Transverse colon (tissue), 4 donors: Measurements from ENCODE around the gene POLR3A.

Source experiments
- CTCF ChIP-seq, 5 experiments: fragments of 200-600 bp in 3 of 5; fragments of 450-650 bp in 2 of 5; sonication (generic) in 3 of 5; IDR thresholded peaks; 1 replicate in 2 of 5; 2 replicates in 3 of 5; pipeline ENCODE4 v1.5.1; 2016 to 2017; ENCODE audit warnings: antibody characterized with exemption in 5 of 5, inconsistent platforms in 3 of 5, mild to moderate bottlenecking in 2 of 5, moderate library complexity in 1 of 5
- EP300 ChIP-seq: sonication (generic); formaldehyde crosslinking; IDR thresholded peaks from one replicate; pipeline ENCODE4 v1.6.1; 2017; ENCODE audit warnings: antibody characterized with exemption, low read depth
- POLR2A ChIP-seq: fragments of 450-650 bp; IDR thresholded peaks from one replicate; pipeline ENCODE4 v1.6.1; 2016; ENCODE audit warnings: antibody characterized with exemption, mild to moderate bottlenecking, moderate library complexity
- POLR2AphosphoS5 ChIP-seq, 3 donors: sonication (generic); formaldehyde crosslinking; IDR thresholded peaks; one replicate each; pipeline ENCODE4 v1.6.1; 2016; ENCODE audit warnings: antibody characterized with exemption in 3 of 3

- TF ChIP-seq CTCF (IDR thresholded peaks at IDR 0.05) (no peak), POLR2A (no peak), EP300 (no peak), POLR2AphosphoS5 (IDR thresholded peaks at IDR 0.05) (no peak)
Measured at GRCh38 chr10:78059906-78060702, 30.8 kb upstream of the POLR3A start.
